HEK293 (cell line): ENCODE results near the gene DDX27.

ENCODE experiments used
- CTCF ChIA-PET: fragments of 350-600 bp; formaldehyde crosslinking; extraction: SDS; loops from one replicate; lab custom pipeline; 2021; ENCODE audit warnings: antibody characterized with exemption; lab: Yijun Ruan, JAX
- POLR2A ChIA-PET: fragments of 300-600 bp; formaldehyde crosslinking; extraction: SDS; loops from one replicate; lab custom pipeline; 2020; ENCODE audit warnings: antibody characterized with exemption, inconsistent platforms; lab: Yijun Ruan, JAX
- H3K27ac ChIP-seq: fragments of 200-500 bp; sonication (Bioruptor generic); 2 replicates; pipeline ENCODE4 v1.5.1; 2014; ENCODE audit warnings: low read depth, low read length, control low read depth, inconsistent platforms; ENCODE audit errors: extremely low read depth
- H3K36me3 ChIP-seq, 2 experiments: fragments of 200-500 bp in 1 of 2; sonication (Bioruptor generic) in 1 of 2; 1 replicate in 1 of 2; 2 replicates in 1 of 2; pipeline ENCODE4 v1.5.1; 2014 to 2017; ENCODE audit warnings: inconsistent platforms in 2 of 2, low read length in 2 of 2; ENCODE audit not compliant: control insufficient read depth in 2 of 2, insufficient read depth in 1 of 2
- H3K4me1 ChIP-seq: fragments of 200-500 bp; sonication (Bioruptor generic); 2 replicates; pipeline ENCODE4 v1.5.1; 2014; ENCODE audit warnings: mild to moderate bottlenecking, low read length, inconsistent platforms; ENCODE audit not compliant: control insufficient read depth, insufficient read depth
- H3K4me3 ChIP-seq: 2 replicates; pipeline ENCODE4 v1.5.1; 2011; ENCODE audit warnings: low read depth, mild to moderate bottlenecking, control low read depth, low read length, moderate library complexity
- H3K9me3 ChIP-seq: fragments of 200-500 bp; sonication (Bioruptor generic); 2 replicates; pipeline ENCODE4 v1.5.1; 2014; ENCODE audit warnings: low read depth, low read length, inconsistent platforms; ENCODE audit not compliant: control insufficient read depth, insufficient read depth
- EGR2 ChIP-seq: fragments of 450-650 bp; formaldehyde crosslinking; IDR thresholded peaks from 2 replicates; pipeline ENCODE4 v1.5.1; 2016; ENCODE audit warnings: low read depth, missing biosample characterization, missing genetic modification characterization
- HOXD13 ChIP-seq: sonication (generic); formaldehyde crosslinking; IDR thresholded peaks from 2 replicates; pipeline ENCODE4 v1.8.0; 2022; ENCODE audit warnings: missing genetic modification reagents, borderline replicate concordance
- IKZF3 ChIP-seq: fragments of 450-650 bp; IDR thresholded peaks from 2 replicates; pipeline ENCODE4 v1.5.0; 2018; ENCODE audit warnings: missing biosample characterization, mild to moderate bottlenecking, missing genetic modification characterization, moderate library complexity
- KLF8 ChIP-seq: fragments of 450-650 bp; formaldehyde crosslinking; IDR thresholded peaks from 2 replicates; pipeline ENCODE4 v1.5.1; 2016; ENCODE audit warnings: missing biosample characterization, missing genetic modification characterization
- OSR2 ChIP-seq: fragments of 450-650 bp; formaldehyde crosslinking; IDR thresholded peaks from 2 replicates; pipeline ENCODE4 v1.5.1; 2016; ENCODE audit warnings: missing biosample characterization, missing genetic modification characterization
- SETDB1 ChIP-seq: IDR thresholded peaks from one replicate; pipeline ENCODE4 v1.6.1; 2017; ENCODE audit warnings: mild to moderate bottlenecking, low read length, moderate library complexity, mixed read lengths; ENCODE audit not compliant: insufficient read length
- TRIM28 ChIP-seq: IDR thresholded peaks from 2 replicates; pipeline ENCODE4 v1.6.1; 2011; ENCODE audit warnings: low read length, control low read depth, borderline replicate concordance
- WT1 ChIP-seq: fragments of 450-650 bp; formaldehyde crosslinking; IDR thresholded peaks from 2 replicates; pipeline ENCODE4 v1.5.1; 2016; ENCODE audit warnings: missing biosample characterization, missing genetic modification characterization
- ZBTB17 ChIP-seq: fragments of 450-650 bp; formaldehyde crosslinking; IDR thresholded peaks from 2 replicates; pipeline ENCODE4 v1.5.1; 2016; ENCODE audit warnings: missing biosample characterization, missing genetic modification characterization
- ZBTB8A ChIP-seq: fragments of 450-650 bp; formaldehyde crosslinking; IDR thresholded peaks from 2 replicates; pipeline ENCODE4 v1.5.1; 2016; ENCODE audit warnings: missing biosample characterization, missing genetic modification characterization
- ZFHX2 ChIP-seq: fragments of 450-650 bp; formaldehyde crosslinking; conservative IDR thresholded peaks from 2 replicates; pipeline ENCODE4 v1.5.1; 2016; ENCODE audit warnings: missing biosample characterization, missing genetic modification characterization
- ZFP69B ChIP-seq: fragments of 450-650 bp; formaldehyde crosslinking; IDR thresholded peaks from 2 replicates; pipeline ENCODE4 v1.5.1; 2016; ENCODE audit warnings: missing biosample characterization, missing genetic modification characterization
- ZNF274 ChIP-seq, 2 experiments: fragments of 200-500 bp in 1 of 2; fragments of 450-650 bp in 1 of 2; sonication (Bioruptor generic) in 1 of 2; formaldehyde crosslinking in 1 of 2; IDR thresholded peaks; 2 replicates each; pipeline versions ENCODE4 v1.5.1 to v1.6.1; 2014 to 2016; ENCODE audit warnings: borderline replicate concordance in 1 of 2, inconsistent platforms in 1 of 2, low read length in 1 of 2, missing biosample characterization in 1 of 2, missing genetic modification characterization in 1 of 2
- ZNF341 ChIP-seq: fragments of 450-650 bp; formaldehyde crosslinking; IDR thresholded peaks from 2 replicates; pipeline ENCODE4; 2016; ENCODE audit warnings: low read depth, missing biosample characterization, missing genetic modification characterization
- ZNF366 ChIP-seq: fragments of 450-650 bp; formaldehyde crosslinking; conservative IDR thresholded peaks from 2 replicates; pipeline ENCODE4 v1.5.1; 2016; ENCODE audit warnings: missing biosample characterization, missing genetic modification characterization
- ZNF561 ChIP-seq: fragments of 450-650 bp; IDR thresholded peaks from 2 replicates; pipeline ENCODE4 v1.5.1; 2018; ENCODE audit warnings: missing biosample characterization, missing genetic modification characterization, borderline replicate concordance
- ZNF658 ChIP-seq: fragments of 450-650 bp; formaldehyde crosslinking; IDR thresholded peaks from 2 replicates; pipeline ENCODE4; 2016; ENCODE audit warnings: missing biosample characterization, missing genetic modification characterization
- TF ChIP-seq, protein P1 (sequence below): fragments of 450-650 bp; IDR thresholded peaks from 2 replicates; pipeline ENCODE4 v1.5.1; 2018; ENCODE audit warnings: missing biosample characterization, mild to moderate bottlenecking, missing genetic modification characterization
- TF ChIP-seq, protein P2 (sequence below): fragments of 450-650 bp; formaldehyde crosslinking; IDR thresholded peaks from 2 replicates; pipeline ENCODE4 v1.5.1; 2016; ENCODE audit warnings: missing biosample characterization, missing genetic modification characterization
- TF ChIP-seq, protein P3 (sequence below): fragments of 450-650 bp; formaldehyde crosslinking; IDR thresholded peaks from 2 replicates; pipeline ENCODE4 v1.5.1; 2016; ENCODE audit warnings: missing biosample characterization, missing genetic modification characterization

The DDX27 gene

DNA sequence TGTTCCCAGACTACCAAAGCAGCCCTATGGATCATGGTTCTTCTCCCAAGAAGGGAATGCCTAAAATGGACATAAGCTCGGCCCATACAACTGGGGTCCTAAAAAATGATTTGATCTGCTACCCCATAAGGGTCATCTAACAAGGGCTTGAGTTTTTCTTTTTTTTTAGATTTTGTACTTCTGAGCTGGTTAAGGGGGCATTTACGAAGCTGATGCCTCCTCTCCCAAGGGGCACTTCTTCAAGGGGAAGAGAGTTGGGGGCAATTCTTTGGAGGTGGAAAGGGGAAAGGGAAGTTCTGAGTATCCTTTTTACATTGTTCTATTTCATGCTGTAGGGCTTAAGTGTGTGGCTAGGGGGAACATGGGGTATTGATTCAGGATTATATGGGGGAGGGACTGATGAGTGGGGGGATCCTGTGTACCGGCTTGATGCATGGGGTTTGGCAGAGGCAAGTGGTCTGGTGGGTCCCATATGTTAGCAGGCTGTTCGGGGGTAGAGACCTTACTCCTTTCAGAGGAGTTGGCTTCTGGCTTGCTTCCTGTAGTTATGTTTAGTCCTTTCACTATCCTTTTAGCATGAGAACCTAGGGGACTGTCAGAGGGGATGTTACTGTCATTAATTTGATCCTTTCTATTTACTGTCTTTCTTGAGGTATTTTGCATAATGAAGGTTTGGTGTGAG lies 66.7 kb downstream of the DDX27 start:
- H3K4me1 ChIP-seq, result no peaks in the 10 kb centered on the region
- H3K27ac ChIP-seq, result no peak overlapping the region
- CTCF ChIA-PET, result interaction anchor here (0.6 kb wide), 2 partner anchors 249 to 256 kb away, joined by 3 read pairs; no protein-coding TSS in a partner anchor
- H3K4me3 ChIP-seq, result no peak overlapping the region
- POLR2A ChIA-PET, result no interaction called here
- H3K36me3 ChIP-seq, result peaks cover 37 to 100% of the 10 kb centered on the region in 2 experiments
- no peaks in the 10 kb centered on the region for H3K9me3 ChIP-seq
- TF ChIP-seq ZFP69B (tag by site-specific recombination) (peak; percentile 60; the same call in 1 of the 2 replicates), HOXD13 (CRISPR knock-in tag) (no peak)

DNA sequence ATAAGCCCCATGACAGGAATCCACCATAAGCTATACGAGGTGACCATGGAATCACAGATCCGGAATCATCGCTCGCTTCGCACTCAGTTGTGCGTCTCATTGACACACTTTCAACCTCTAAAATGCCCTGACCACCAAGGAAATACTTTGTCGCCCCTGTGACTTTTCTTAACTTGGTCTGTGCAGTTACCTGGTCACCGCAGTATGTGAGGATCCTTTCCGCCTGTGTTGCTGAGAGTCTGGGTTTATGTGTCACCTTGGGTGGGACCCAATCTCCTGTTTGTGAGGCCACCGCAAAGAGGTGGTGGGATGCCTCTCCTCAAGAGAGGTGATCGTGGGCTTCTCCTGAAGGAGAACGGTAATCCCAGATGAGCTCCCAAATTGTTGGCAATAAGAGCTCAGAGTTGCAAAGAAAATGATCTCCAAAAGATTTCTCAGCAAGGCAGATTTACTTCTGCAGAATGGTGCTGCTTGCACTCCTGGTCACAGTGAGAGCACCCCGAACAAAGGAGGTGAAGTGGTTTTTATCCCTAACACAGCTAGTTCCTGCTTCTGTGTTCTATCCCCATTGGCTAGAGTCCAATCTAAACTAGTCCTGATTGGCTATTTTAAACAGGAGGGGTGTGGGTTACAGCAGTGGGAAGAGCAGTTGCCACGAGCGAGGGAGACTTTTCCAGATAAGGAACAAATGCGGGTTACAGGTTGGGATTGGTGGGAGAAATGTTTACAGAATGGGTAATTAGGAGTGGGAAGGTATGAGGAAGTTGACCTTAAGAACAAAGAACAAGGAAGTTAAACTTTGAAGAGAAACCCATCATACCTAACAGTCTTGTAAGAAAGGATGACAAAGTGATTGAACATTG lies 67.7 kb downstream of the DDX27 start:
- Histone ChIP-seq H3K4me1 (no peaks in the 10 kb centered on the region), H3K4me3 (no peak overlapping the region), H3K36me3 (peaks cover 43 to 100% of the 10 kb centered on the region in 2 experiments), H3K9me3 (no peaks in the 10 kb centered on the region), H3K27ac (no peak overlapping the region)
- POLR2A ChIA-PET, result interaction anchor here (1.0 to 1.5 kb wide), 4 partner anchors 8 to 16 kb away, joined by 3 to 5 read pairs (median 4); partner anchors contain the start of gene ZNFX1
- CTCF ChIA-PET, result interaction anchor here (0.6 to 1.0 kb wide), 2 partner anchors 8 to 34 kb away, joined by 3 read pairs; no protein-coding TSS in a partner anchor
- peak; percentile 80 for TF ChIP-seq EGR2
- TF ChIP-seq SETDB1, result peak; percentile 98
- no peak for TF ChIP-seq ZBTB8A (tag by site-specific recombination)
- TF ChIP-seq, protein P1, sequence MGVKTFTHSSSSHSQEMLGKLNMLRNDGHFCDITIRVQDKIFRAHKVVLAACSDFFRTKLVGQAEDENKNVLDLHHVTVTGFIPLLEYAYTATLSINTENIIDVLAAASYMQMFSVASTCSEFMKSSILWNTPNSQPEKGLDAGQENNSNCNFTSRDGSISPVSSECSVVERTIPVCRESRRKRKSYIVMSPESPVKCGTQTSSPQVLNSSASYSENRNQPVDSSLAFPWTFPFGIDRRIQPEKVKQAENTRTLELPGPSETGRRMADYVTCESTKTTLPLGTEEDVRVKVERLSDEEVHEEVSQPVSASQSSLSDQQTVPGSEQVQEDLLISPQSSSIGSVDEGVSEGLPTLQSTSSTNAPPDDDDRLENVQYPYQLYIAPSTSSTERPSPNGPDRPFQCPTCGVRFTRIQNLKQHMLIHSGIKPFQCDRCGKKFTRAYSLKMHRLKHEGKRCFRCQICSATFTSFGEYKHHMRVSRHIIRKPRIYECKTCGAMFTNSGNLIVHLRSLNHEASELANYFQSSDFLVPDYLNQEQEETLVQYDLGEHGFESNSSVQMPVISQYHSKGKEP (tag by site-specific recombination), result no peak
- peak; percentile 24; the same call in 1 of the 2 replicates for TF ChIP-seq KLF8 (tag by site-specific recombination)
- no peak for TF ChIP-seq WT1 (tag by site-specific recombination)
- TF ChIP-seq ZNF341 (tag by site-specific recombination), result peak; percentile 91
- 0 out of 2 replicates have a peak, but pooled peaks have one; percentile 14 for TF ChIP-seq ZBTB17 (tag by site-specific recombination)
- TF ChIP-seq HOXD13 (CRISPR knock-in tag), result no peak
- 0 out of 2 replicates have a peak, but pooled peaks have one; percentile 8 for TF ChIP-seq ZNF366 (tag by site-specific recombination)
- TF ChIP-seq OSR2 (tag by site-specific recombination), result peak; percentile 30; the same call in 1 of the 2 replicates
- TF ChIP-seq, protein P2, sequence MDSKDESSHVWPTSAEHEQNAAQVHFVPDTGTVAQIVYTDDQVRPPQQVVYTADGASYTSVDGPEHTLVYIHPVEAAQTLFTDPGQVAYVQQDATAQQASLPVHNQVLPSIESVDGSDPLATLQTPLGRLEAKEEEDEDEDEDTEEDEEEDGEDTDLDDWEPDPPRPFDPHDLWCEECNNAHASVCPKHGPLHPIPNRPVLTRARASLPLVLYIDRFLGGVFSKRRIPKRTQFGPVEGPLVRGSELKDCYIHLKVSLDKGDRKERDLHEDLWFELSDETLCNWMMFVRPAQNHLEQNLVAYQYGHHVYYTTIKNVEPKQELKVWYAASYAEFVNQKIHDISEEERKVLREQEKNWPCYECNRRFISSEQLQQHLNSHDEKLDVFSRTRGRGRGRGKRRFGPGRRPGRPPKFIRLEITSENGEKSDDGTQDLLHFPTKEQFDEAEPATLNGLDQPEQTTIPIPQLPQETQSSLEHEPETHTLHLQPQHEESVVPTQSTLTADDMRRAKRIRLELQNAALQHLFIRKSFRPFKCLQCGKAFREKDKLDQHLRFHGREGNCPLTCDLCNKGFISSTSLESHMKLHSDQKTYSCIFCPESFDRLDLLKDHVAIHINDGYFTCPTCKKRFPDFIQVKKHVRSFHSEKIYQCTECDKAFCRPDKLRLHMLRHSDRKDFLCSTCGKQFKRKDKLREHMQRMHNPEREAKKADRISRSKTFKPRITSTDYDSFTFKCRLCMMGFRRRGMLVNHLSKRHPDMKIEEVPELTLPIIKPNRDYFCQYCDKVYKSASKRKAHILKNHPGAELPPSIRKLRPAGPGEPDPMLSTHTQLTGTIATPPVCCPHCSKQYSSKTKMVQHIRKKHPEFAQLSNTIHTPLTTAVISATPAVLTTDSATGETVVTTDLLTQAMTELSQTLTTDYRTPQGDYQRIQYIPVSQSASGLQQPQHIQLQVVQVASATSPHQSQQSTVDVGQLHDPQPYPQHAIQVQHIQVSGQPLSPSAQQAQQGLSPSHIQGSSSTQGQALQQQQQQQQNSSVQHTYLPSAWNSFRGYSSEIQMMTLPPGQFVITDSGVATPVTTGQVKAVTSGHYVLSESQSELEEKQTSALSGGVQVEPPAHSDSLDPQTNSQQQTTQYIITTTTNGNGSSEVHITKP, result peak; percentile 18; the same call in 1 of the 2 replicates
- TF ChIP-seq ZNF561 (tag by site-specific recombination), result peak; percentile 96
- no peak for TF ChIP-seq ZNF658 (tag by site-specific recombination)
- TF ChIP-seq, protein P3, sequence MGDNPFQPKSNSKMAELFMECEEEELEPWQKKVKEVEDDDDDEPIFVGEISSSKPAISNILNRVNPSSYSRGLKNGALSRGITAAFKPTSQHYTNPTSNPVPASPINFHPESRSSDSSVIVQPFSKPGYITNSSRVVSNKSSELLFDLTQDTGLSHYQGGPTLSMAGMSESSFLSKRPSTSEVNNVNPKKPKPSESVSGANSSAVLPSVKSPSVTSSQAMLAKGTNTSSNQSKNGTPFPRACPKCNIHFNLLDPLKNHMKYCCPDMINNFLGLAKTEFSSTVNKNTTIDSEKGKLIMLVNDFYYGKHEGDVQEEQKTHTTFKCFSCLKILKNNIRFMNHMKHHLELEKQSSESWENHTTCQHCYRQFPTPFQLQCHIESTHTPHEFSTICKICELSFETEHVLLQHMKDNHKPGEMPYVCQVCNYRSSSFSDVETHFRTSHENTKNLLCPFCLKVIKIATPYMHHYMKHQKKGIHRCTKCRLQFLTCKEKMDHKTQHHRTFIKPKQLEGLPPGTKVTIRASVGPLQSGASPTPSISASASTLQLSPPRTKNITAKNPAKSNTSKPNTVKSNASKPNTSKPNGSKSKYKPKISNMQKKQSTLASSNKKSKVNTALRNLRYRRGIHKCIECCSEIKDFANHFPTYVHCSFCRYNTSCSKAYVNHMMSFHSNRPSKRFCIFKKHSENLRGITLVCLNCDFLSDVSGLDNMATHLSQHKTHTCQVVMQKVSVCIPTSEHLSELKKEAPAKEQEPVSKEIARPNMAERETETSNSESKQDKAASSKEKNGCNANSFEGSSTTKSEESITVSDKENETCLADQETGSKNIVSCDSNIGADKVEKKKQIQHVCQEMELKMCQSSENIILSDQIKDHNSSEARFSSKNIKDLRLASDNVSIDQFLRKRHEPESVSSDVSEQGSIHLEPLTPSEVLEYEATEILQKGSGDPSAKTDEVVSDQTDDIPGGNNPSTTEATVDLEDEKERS (tag by site-specific recombination), result peak; percentile 66; the same call in 1 of the 2 replicates
- peak; percentile 64; the same call in 1 of the 2 replicates for TF ChIP-seq IKZF3 (tag by site-specific recombination)
- 0 out of 2 replicates have a peak, but pooled peaks have one; percentile 16 for TF ChIP-seq ZFHX2 (tag by site-specific recombination)
- TF ChIP-seq TRIM28, result peak; percentile 92; the same call in 1 of the 2 replicates
- no peak for TF ChIP-seq ZNF274 (IDR thresholded peaks at IDR 0.05; ENCODE audit: low read length)
- TF ChIP-seq ZNF274 (tag by site-specific recombination; IDR thresholded peaks at IDR 0.05; ENCODE audit: borderline replicate concordance), result no peak
- TF ChIP-seq, all 188 proteins: peak for 13
